ENCODE data around the gene TSSK6. TPM values are rescaled to one million over a fixed set of nuclear protein-coding genes. Genes with fewer than 3 reads are reported as not detected.

The TSSK6 gene
- polyA plus RNA-seq, 3 donors from 2014 or later, result 0.66 to 0.96 TPM; not detected in 1

DNA sequence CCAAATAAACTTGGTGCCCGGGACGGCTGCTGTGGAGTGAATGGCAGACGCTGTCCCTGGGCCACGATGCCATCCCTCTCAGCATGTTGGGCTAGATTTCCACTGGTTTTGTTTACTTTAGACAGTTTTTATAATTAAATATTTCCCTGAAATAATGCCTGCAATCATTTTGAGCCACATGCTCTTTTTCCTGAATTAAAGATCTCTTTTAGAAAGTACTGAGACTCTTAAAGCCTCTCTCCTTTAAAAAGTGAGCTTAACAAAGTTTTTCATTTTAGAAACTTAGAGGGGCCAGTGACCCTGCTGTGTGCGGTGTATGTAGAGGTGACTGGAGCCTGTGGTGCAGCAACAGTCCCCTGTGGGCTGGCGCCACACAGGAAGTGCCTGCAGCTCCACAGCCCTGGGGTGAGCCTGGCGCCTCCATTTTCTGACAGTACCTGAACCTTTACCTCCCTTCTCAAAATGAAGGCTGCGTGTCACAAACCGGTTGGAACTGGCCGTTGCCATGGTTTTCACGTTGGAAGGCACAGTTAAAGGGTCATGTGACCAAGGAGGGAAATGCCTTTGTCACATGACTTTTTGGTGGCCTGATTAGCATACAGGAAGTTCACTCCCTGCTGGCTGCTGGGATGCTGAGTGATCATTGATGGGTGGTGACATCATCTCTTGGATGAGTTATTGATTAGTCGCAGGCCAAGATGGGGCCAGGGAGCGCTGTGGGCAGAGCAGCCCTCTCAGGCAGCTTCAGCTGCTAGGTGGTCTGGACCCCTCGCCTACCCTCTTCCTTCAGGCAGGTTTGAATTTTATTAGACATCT is 26.3 kb downstream of the TSSK6 start:
- Mint-ChIP-seq H3K4me1 (peaks cover 50 to 53% of the 10 kb centered on the region in 2 donors), H3K27me3 (ENCODE audit: low read depth in 3 of 3) (peaks cover 0 to 37% (median 22%) of the 10 kb centered on the region in 3 donors), H3K4me3 (peak overlapping the region; percentile 75 to 88 (median 78)), H3K27ac (peak overlapping the region; percentile 94 to 98 (median 98)), H3K36me3 (peaks cover 0 to 3% (median 0%) of the 10 kb centered on the region in 3 donors), H3K9me3 (no peaks in the 10 kb centered on the region)
- peak; percentile 84 to 88 (median 84) for DNase-seq

DNA sequence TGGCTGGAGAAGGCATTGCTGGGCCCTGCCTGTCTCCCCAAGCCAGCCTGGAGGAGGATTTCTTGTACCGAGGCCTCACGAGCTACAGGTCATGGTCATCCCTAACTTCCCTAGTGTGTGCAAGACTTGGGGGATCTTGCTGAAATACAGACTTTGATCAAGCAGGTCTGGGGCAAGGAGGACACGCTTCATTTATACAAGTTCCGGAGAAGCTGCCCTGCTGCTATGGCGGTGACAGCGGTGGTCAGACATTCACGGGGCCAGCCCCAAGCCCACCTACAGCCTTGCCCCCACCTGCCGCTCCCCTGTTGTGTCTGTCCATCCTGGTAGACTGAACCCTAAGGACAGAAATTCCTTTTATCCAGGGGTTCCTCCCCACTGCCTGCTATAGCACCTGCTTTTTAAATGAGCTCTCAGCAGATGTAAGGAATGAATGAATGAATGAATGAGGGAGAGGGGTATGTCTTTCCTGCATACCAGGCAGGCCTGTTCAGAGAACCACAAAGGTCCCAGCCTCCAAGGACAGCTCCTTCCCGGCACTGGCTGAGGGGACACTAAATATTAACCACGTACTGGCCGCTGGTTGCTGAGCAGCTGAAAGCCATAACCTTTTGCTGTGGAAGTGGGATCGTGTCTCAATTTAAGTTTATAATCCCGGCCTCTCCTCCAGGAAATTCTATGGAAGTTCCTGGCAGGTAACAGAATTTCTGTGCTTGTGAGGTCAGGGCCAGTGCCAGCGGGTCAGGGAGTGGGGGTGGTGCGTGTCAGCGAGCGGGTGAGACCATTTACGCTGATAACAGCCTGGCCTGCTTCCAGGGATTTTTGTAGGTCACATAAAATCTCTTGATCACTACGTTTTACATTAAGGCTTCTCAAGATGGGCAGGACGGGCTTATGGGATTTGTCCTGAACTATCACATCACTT is 27.1 kb downstream of the TSSK6 start:
- Mint-ChIP-seq H3K4me1 (peaks cover 51 to 56% of the 10 kb centered on the region in 2 donors), H3K9me3 (no peaks in the 10 kb centered on the region), H3K27ac (peak overlapping the region; percentile 94 to 98 (median 98)), H3K4me3 (peak overlapping the region; percentile 75 to 88 (median 78)), H3K27me3 (ENCODE audit: low read depth in 3 of 3) (peaks cover 0 to 37% (median 22%) of the 10 kb centered on the region in 3 donors), H3K36me3 (peaks cover 0 to 4% (median 0%) of the 10 kb centered on the region in 3 donors)
- DNase-seq, result no peak

DNA sequence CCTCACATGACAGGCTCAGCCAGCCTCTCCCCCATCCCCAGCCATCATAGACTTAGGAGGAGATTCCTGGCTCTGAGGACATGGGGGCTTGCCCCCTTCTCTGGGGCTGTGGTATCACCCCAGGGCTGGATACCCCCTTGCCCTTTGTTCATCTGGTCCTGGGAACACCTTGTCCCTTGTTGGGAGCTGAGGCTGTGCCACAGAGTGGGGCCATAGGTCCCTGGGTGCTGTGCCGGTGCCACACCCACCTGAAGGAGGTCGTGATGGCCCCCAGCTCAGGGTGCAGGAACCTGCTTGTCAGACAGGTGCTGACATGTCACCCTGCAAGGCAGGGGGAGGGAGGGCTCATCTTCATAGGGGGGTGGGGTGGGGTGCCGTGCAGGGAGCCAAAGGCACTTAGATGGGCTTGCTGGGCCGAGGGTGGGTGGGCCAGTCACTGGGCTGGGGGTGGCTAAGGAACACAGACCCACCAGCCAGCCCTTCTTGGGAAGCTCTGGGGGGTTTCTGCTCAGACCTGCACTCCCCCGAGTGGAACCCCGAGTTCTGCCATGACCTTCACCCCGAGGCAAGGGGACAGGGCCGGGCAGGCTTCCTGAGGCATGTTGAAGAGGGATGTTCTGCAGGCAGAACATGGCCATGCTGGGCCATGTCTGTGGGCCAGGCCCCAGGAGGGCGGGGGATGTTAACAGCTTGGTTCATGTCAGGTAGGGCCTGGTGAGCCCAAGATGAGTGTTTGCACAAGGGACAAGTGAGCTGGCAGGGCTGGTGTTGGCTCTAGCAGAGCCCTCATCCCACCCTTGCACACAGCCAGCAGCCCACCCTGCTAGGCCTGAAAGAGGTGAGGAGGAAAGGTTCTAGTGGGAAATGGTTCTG is 28.0 kb downstream of the TSSK6 start:
- peak overlapping the region in 4 of 5 donors; percentile 12 to 88 (median 48) for H3K4me3 Mint-ChIP-seq
- H3K4me1 Mint-ChIP-seq, result peaks cover 56 to 59% of the 10 kb centered on the region in 2 donors
- DNase-seq, result no peak
- H3K27ac Mint-ChIP-seq, result peak overlapping the region; percentile 94 to 98 (median 98)
- H3K27me3 Mint-ChIP-seq (ENCODE audit: low read depth in 3 of 3), result peaks cover 0 to 38% (median 20%) of the 10 kb centered on the region in 3 donors
- peaks cover 0 to 6% (median 0%) of the 10 kb centered on the region in 3 donors for H3K36me3 Mint-ChIP-seq
- no peaks in the 10 kb centered on the region for H3K9me3 Mint-ChIP-seq

DNA sequence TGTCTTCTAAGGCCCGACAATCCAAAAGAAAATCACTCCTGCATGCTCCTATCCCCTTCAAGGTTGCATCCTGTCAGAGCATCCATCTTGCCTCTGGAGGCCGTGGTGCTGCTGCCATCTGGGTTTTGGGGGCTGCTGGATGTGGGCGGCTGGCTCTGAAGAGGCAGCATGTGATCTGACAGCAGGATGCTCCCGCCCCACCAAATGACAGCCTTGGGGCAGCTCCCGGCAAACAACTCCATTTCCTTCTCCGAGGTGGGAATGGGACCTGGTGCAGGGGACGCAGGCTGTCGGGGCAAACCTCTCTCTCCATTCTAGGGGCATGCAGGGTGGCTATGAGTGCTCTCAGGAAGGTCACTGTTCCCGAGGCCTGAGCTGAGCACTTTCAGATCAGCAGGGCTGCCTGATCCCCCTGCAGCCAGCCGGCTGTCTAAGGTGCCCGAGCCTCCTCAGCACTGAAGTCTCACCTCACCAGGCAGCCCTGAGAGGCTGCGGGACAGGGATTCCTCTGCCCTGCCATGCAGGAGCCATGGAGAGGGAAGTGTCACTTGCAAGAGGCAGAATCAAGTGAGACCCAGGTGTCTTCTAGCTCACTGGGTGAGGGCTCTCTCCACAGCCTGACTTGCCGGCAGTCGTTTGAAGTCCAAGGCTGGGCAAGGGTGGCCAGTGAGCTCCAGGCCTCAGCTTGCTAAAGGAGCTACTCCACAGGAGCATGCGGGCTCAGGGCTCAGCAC is 28.8 kb downstream of the TSSK6 start:
- Mint-ChIP-seq H3K4me1 (peaks cover 57 to 62% of the 10 kb centered on the region in 2 donors), H3K9me3 (no peaks in the 10 kb centered on the region), H3K36me3 (peaks cover 0 to 6% (median 0%) of the 10 kb centered on the region in 3 donors), H3K27ac (peak overlapping the region; percentile 45 to 98 (median 76)), H3K4me3 (no peak overlapping the region), H3K27me3 (ENCODE audit: low read depth in 3 of 3) (peaks cover 0 to 32% (median 20%) of the 10 kb centered on the region in 3 donors)
- DNase-seq, result no peak

DNA sequence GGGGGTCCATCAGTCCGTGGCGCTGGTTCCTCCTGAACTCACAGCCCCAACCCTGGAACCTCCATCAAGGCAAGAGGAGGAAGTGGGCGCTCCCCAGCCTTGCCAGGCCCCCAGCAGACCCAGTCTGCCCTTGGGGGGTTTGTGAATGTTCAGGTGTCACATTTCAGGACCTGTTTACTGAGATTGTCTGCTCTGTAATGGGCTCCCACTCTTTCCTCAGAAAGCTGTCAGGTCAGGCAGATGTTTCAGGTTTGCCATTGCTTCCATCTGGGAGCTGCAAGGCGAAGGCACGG is 29.4 kb downstream of the TSSK6 start:
- H3K4me3 Mint-ChIP-seq, result no peak overlapping the region
- no peaks in the 10 kb centered on the region for H3K9me3 Mint-ChIP-seq
- H3K27me3 Mint-ChIP-seq (ENCODE audit: low read depth in 3 of 3), result peaks cover 0 to 30% (median 20%) of the 10 kb centered on the region in 3 donors
- H3K27ac Mint-ChIP-seq, result peak overlapping the region in 5 of 6 donors; percentile 68 to 85 (median 79)
- no peak for DNase-seq
- peaks cover 60 to 66% of the 10 kb centered on the region in 2 donors for H3K4me1 Mint-ChIP-seq
- H3K36me3 Mint-ChIP-seq, result peaks cover 0 to 6% (median 0%) of the 10 kb centered on the region in 3 donors

DNA sequence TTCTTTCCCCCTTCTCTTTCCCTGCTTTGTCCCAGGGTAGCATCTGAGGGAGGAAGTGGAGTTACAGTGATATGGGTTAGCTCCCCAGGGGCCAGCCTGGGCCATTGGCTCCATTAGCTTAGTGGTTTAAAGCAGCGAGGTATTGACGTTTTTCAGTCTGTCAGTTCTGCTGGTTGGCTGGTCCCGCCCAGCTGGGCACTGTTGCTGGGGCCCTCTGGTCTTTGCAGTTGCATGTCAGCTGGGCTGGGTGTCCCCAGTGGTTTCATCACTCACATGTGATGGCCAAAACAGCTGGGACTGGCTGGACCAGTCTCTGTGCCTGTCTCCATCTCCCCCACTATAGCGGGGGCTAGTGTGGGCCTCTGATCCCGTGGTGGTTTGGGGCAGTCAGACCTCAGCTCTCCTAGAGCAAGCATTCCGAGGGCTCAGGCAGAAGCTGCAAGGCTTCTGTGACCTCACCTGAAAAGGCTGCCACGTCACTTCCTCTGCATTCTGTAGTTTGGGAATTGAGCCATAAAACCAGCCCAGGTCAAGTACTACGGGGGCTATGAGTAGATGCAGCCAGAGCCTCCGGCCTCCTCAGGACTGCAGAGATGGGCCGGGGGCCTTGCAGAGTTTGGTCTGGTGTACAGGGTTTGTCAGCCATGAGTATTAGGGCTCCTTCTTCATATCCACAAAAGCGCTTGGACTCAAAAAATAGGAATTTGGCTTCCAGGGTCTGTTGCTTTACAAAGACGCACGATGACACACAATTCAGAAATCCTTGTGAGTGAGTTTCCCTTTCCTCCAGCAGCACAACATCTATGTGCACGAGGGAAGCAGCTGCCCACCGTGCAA is 30.0 kb downstream of the TSSK6 start:
- Mint-ChIP-seq H3K27ac (peak overlapping the region; percentile 68 to 85 (median 73)), H3K4me1 (peaks cover 60 to 66% of the 10 kb centered on the region in 2 donors), H3K9me3 (no peaks in the 10 kb centered on the region), H3K4me3 (no peak overlapping the region), H3K36me3 (peaks cover 0 to 4% (median 0%) of the 10 kb centered on the region in 3 donors), H3K27me3 (ENCODE audit: low read depth in 3 of 3) (peaks cover 0 to 27% (median 17%) of the 10 kb centered on the region in 3 donors)
- DNase-seq, result no peak

DNA sequence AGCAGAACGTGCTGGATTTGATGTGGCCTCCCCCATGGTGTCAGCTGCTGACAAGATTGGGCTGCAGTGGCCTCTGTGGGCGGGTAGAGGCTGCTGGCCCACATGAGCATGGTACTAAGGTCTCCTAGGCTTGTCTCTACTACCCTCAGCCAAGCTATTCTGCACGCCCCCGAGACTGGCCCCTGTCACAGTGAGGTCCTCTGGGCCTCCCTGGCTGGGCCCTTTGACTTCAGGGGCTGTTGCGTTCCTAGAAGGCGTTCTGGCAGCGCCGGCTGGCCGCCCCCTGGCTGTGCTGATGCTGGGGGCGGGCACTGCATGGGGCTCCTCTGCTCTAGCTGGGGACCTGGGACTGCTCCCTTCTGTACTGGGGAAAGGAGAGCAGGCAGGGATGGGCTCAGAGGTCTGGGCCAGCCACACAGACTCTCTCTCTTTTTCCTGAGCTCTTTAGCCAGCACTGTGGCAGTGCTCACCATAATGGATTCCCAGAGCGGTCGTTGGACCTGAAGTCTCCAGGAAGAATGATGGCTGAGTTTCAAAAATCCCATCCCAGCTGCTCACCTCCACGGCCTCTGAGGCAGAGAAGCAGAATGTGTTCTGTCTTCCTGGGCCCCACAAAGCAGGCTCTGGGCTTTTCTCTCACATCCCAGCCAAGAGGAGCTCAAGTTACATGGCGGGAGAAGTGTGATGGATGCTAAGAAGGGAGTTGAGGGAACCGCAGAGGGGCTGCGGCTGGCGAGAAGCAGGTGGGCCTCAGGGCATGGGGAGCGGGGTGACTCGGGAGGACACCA is 32.3 kb downstream of the TSSK6 start:
- no peak for DNase-seq
- no peak overlapping the region for H3K4me3 Mint-ChIP-seq
- peaks cover 0 to 3% (median 0%) of the 10 kb centered on the region in 3 donors for H3K36me3 Mint-ChIP-seq
- peak overlapping the region; percentile 45 to 81 (median 69) for H3K27ac Mint-ChIP-seq
- no peaks in the 10 kb centered on the region for H3K9me3 Mint-ChIP-seq
- peaks cover 52 to 61% of the 10 kb centered on the region in 2 donors for H3K4me1 Mint-ChIP-seq
- H3K27me3 Mint-ChIP-seq (ENCODE audit: low read depth in 3 of 3), result peaks cover 0 to 11% (median 5%) of the 10 kb centered on the region in 3 donors

DNA sequence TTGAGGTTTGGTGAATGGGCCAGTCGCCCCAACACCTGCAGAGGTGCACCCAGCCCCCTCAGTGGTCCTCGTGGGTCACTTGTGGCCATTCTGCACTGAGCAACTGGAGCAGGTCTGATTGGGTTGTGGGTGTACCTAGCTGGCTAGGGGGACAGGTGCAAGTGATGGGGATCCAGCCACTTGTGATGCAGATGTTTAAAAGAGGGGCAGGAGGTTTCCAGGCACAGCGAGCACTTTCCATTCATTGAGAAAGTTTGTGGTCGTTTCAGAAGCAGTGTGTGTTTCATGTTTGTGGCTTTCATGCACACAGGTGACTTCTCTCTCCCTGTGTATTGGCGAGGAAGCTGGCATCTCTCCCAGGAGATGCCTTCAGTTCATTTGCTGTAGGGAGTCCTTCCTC is 34.7 kb downstream of the TSSK6 start:
- peaks cover 0 to 6% (median 4%) of the 10 kb centered on the region in 3 donors for H3K27me3 Mint-ChIP-seq (ENCODE audit: low read depth in 3 of 3)
- no peak overlapping the region for H3K4me3 Mint-ChIP-seq
- H3K9me3 Mint-ChIP-seq, result no peaks in the 10 kb centered on the region
- H3K27ac Mint-ChIP-seq, result peak overlapping the region in 5 of 6 donors; percentile 12 to 84 (median 65)
- no peak for DNase-seq
- peaks cover 0 to 3% (median 0%) of the 10 kb centered on the region in 3 donors for H3K36me3 Mint-ChIP-seq
- H3K4me1 Mint-ChIP-seq, result peaks cover 60 to 75% of the 10 kb centered on the region in 2 donors

DNA sequence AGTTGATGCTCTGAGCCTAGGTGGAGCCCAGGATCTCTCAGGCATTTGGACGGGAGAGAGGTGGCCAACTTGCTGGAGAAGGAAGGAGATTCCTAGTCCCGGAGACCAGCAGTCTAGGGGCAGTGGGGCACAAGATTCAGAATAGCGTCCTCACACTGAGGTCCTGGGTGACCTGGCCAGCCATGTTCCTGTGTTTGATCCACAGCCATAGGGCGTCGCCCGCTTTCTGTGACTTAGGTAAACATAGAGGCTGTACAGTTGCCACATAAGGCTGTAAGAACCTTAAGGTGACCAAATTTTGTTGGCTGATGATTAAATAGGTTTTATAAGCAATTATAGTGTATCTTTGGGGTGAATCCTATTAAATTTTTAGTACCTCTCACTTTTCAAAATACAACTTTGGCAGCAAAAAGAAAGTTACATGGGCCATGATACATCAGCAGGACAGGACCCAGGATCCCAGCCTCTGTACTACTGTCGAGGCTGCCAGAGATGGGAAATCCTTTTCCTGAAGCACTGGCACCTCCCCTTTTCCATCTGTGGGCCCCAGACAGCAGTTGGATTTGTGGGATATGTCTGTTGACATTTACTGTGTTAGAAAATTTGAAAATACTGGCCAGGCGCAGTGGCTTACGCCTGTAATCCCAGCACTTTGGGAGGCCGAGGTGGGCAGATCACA is 37.5 kb downstream of the TSSK6 start:
- DNase-seq, result no peak
- peaks cover 75 to 89% of the 10 kb centered on the region in 2 donors for H3K4me1 Mint-ChIP-seq
- H3K4me3 Mint-ChIP-seq, result no peak overlapping the region
- H3K9me3 Mint-ChIP-seq, result no peaks in the 10 kb centered on the region
- peaks cover 0 to 7% (median 3%) of the 10 kb centered on the region in 3 donors for H3K27me3 Mint-ChIP-seq (ENCODE audit: low read depth in 3 of 3)
- peaks cover 0 to 8% (median 0%) of the 10 kb centered on the region in 3 donors for H3K36me3 Mint-ChIP-seq
- peak overlapping the region; percentile 90 to 97 (median 94) for H3K27ac Mint-ChIP-seq

DNA sequence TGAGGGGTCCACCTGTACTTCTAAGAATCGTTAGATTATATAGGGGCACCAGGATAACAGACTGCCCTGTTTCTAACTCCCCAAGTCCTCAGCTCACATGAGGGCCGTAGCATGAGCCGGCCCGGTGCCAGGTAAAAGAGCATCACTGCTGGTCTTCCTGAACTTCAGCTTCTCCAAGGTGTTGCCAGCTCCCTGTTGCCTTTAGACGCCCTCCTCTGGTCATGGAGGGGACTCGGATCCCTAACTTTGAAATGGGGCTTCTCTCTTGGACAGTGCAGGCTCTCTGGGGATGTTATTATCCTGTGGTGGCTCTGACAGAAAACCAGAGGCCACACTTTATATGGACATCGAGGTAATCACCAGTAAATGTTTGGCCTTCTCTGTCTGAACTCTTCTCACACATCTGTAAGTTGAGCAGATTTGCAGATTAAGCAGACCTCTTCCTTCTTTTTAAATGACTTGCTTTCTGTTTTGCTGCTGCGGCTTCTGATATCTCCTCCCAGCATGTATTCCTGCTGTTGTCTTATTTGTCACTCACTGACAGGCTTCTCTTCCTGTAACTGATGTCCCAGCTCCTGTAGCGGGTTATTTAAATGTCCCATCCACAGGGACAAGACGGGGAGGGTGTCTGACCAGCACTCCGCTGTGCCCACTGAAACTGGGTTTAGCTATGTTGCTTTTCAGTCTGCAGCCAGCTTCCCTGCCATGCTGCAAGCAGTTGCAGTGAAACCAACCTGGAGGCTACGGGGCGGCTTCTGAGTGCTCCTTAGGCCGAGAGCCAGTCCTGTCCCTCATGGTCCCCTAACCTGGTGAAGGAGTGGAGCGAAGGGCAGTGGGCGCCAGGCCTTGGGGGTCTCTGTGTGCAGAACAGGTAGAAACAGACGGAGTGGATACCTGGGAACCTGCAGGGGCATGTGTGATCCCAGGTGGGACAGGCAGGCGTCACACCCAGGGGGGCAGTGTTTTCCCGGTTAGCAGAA is 39.2 kb downstream of the TSSK6 start:
- H3K27me3 Mint-ChIP-seq (ENCODE audit: low read depth in 3 of 3), result peaks cover 0 to 4% (median 3%) of the 10 kb centered on the region in 3 donors
- H3K36me3 Mint-ChIP-seq, result peaks cover 0 to 11% (median 0%) of the 10 kb centered on the region in 3 donors
- H3K9me3 Mint-ChIP-seq, result no peaks in the 10 kb centered on the region
- DNase-seq, result peak in 2 of 3 donors; percentile 44 to 52
- H3K27ac Mint-ChIP-seq, result peak overlapping the region; percentile 90 to 97 (median 94)
- H3K4me1 Mint-ChIP-seq, result peaks cover 90 to 94% of the 10 kb centered on the region in 2 donors
- H3K4me3 Mint-ChIP-seq, result peak overlapping the region; percentile 65 to 77 (median 69)

Data from immature natural killer cell (primary cell).